HG03175 (cell line): ENCODE measurements around the gene CATSPER1.

Experiments used
- ATAC-seq: cut with Tn5 transposase; IDR thresholded peaks from one replicate; pipeline ENCODE4 v1.9.1; 2021; ENCODE audit warnings: mild to moderate bottlenecking, moderate library complexity; ENCODE audit not compliant: unreplicated experiment

The CATSPER1 gene

DNA sequence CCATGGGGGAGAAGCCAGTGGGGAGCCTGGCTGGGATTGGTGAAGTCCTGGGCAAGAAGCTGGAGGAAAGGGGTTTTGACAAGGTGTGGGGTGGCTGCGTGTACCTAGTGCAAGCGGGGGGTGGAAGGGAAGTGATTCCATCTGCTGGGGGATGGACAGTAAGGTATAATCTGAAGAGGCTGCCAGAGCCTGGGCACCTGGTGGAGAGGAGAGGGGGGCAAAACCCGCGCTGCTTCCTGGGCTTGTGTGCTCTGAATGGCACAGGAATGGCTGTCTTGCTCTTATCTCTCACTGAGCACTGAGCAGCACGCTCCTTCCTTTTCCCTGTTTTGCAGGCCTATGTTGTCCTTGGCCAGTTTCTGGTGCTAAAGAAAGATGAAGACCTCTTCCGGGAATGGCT, 23.0 kb downstream of the CATSPER1 start:
- no peak for ATAC-seq

DNA sequence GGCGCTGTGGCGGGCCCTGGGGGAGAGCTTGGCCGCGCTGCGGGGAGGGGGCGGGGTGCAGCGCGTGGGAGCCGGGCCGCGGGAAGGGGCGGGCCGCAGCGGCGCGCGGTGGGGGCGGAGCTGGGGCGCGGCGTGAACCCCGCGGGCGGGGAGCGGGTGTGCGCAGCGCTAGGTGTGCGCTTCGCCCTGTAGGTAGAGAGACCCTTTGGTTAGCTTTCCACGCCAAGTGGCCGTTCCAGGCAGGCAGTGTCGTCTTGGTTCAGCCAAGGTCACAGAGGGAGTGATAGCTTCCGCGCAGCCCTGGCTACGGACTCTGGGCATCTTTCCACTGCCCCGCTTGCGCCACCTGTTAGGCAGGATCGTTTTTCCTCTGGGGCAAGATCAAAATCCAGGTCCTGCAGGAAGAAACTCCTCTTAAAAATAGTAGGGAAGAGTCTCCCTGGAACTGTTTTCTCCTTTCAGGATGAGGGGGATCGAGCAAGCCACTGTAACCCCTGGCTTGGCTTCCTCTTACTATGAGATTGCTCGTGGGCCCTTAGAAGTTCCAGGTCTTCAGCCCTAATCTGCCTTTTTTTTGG, 23.5 kb downstream of the CATSPER1 start:
- ATAC-seq = peak; percentile 44

DNA sequence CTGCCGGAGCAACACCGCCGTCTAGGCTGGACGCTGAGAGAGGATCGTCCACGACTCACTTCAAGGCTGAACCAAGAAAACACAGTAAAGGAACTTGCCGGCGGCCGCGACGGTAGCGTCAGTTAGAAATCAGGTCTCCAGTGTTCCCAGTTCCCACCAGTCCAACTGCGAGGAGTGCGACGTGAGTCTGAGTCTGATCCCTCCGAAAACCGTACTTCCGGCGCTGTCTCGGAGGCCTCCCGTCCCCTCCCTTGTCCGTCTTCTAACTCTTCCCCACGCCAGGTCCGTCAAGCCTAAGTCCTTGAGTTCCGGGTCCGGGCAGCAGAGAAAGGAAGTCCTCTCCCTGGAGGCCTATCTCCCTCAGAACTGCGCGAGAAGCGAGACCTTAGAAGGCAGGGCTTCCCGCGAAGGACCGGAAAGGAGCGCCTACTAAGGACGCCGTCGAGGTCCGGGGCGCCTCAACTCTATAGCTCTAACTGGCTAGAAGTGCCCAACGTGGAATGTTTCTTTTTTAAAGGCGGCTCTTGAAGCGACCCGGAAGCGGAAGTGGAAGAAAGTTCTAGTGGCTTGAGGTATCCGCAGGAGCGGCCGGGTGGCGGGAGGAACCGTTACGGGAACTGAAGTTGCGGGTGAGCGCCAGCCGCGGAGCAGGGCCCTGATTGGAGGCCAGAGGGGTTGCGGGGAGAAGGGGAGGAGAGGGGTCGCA, 24.2 kb downstream of the CATSPER1 start, which contains the start of the genes BANF1 and EIF1AD:
Gene BANF1 (plus strand): TSS at position 562 of the 706 bp plus-strand sequence. CDS start 748 bp downstream, outside the sequence.
Gene EIF1AD (minus strand): TSS at position 216 of the 706 bp plus-strand sequence. CDS start 1,768 bp downstream, outside the sequence.
- peak; percentile 76 for ATAC-seq

DNA sequence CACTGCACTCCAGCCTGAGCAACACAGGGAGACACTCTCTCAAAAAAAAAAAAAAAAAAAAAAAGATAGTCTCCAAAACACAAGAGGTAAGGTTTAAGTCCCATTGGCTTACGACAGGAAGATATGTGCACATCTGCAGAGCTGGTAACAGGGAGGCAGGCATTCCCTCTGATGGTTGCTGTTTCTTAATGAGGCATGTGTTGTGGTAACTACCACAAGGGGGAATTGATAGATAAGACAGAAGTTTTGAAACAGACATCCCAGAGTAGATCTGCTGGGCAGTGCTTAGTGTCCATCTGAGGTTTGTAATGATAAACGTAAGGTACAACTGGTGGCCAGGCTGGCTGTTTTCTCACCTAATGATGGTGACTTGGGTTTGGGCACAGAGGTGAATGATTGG, 29.0 kb downstream of the CATSPER1 start:
- no peak for ATAC-seq

DNA sequence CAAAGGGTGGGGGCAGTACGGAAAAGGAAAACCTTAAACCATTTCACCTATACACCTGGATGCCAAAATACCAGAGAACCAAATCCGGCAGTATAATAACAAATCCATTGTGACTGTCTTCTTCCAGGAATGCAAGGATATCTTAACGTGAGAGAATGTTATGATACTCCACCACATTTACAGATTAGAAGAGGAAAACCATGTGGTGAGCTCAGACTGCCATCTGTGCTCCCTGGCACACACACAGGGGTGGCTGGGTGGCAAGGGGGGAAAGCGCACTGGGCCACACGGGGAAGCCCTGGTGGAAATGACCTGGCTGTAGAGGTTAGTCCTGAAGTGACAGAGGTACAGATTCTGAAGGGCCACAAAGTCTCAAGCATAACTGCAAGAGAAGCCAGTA, 34.2 kb downstream of the CATSPER1 start:
- no peak for ATAC-seq

DNA sequence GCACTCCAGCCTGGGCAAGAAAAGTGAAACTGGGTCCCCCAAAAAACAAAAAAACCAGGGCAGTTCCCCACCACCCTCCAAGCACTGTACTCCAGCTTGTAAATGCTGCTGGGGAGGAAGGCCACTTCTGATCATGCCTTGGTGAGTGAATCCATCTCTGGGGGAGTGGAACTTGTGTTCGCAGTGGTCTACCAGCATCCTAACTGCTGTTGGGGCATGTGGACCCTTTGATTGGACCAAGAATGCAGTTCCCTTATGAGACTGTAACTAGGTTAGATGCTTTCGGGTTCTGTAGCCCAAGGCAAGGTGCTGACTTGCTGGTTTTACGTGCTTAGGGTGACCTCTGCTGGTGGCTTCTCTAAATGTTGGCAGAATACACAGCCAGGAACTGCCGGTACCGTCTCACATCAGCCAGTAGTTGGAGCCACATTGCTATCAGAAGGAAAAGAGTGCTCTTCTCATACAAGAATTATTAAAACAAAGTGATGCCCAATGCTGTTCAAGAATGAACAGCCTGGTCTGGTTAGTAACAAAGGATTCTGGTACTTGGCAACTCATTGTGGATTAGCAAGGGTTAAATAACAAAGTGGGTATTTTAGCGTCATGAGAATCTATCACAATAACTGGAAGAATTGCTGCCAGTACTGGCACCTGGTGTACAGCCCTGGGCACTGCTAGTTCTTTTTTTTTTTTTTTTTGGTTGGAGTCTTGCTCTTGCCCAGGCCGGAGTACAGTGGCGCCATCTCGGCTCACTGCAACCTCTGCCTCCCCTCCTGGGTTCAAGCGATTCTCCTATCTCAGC, 37.3 kb downstream of the CATSPER1 start:
- ATAC-seq = peak; percentile 85

DNA sequence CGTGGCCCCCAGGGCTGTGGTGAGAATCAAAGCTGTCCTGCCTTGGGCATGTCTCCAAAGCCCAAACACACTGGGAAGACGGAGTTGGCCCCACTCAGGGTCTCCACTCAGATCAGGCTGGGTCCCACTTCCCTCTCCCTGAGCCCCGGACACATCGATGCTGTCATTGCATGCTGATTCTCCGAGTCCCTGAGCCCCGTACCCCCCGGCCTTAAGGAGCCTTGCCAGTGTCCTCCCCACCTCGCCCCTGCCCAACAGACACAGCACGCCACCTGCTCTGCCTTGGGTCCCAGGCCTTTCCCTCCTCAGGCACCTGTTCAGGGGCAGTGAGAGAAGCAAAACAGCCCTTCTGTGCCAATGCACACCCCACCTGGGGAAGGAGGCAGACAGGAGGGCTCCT, 38.9 kb downstream of the CATSPER1 start:
- no peak for ATAC-seq

DNA sequence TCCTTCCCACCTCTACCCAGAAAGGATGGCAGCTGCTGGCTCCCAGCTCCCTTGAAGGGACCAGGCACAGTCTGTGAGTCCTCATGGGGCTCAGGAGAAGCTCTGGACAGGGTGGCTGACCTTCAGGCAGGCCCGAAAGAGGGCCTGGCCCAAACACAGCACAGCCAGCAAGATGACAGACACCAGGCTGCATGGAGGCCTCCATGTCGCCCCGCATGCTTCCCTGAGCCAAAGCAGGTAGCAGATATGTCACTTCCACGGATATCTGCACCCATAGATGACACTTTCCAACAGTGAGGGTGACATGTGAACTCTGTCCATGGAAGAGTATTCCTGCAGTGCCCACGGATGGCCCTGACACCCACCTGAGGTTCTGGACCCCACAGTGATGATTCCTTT, 42.7 kb downstream of the CATSPER1 start:
- no peak for ATAC-seq

DNA sequence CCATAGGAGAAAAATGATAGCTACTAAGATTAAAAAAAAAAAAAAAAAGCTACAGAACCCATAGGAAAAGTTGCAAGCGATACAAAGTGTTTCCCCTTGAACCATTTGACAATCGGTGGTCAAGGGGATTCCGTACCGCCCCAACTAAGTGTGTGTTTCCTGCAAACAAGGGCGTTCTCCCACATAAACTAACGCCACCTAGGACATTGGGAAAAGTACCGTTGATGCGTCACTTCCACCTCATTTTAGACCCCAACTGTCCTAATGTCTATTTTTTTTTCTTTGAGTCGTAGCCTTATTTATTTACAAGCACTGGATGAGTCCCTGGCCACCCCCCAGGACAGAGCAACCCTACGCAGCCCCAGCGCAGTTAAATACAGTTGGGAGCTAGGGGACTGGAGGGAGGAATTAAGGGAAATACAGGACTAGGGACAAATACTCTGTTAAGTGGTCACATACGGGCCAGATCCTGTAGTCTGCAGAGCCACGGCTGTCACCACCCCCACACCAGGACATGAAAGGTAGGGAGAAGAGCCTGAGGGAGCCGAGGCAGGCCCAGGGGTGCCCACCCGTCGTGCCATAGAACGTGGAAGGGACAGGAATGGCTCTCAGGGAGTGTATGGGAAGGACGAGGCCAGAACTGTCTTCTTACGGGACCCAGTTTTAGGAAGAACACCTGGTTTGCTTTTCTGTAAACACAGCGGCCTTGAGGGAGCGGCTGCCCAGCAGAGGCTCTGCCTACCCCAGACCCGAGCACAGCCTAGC, 43.3 kb downstream of the CATSPER1 start:
- no peak for ATAC-seq

DNA sequence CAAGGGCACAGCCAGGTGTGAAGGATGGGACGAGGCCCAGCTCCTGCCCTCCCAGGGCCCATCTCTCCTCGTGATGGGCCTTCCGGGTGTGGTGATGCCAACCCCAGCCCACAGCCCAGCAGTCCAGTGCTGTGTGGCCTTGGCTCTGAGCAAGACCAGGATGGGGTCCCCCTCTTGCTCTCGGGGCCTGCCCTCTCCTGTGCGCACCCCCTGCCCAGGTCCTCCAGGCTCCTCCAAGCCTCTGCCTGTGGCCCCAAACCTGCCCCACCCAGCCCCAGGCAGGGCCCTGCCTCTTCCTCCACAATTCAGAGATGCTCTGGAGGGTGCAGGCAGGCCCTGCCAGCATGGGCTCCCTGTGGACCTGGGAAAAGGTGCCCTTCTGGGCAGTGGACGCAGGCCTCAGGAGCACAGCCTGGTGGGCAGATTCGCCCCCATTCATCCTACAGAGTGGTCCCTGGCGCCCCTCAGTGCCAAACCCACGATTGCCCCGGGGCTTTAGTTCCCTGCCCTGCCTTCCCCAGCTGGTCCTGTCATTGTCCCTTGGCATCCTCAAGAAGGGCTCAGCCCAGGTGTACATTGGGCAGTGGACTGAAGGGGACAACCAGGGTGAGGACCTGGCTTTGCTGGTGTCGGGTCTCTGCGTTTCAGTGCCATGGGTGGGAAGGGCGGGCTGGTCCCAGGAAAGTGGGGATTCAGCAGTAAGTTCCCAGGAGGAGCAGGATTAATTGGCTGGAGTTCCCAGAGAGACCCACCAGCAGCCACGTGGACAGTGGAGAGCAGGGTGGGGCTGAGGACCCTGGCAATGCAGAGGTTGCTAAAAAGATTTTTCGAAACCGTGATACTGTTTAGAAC, 44.1 kb downstream of the CATSPER1 start:
- no peak for ATAC-seq

DNA sequence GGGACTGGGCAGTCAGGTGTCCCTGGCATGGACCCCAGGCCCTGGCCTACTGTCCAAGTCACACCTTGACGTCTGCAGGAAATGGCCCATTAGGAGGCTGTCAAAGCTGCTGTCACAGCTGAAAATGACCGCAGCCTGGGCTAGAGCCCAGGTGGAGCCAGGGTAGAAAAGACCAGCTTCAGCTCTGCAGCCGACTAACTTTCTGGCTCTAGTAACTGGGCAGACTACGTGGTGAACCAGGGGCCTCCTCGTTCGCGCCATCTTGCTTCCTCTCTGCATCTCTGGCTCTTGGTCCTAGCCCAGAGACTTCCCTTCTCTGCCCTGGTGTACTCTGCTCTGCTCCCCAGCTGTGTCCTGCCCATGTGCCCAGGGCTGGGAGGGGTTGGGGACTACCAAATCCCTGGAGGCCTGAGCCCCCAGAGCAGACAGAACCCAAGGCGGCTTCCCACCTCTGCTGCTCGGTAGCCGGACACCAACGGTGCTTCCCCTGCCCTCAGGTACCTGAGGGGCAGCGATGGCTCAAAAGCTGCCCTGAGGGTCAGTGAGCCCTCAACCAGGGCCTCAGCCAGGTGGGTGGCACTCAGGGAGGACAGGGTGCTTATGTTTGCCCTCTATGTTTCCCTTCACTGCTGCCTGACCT, 45.1 kb downstream of the CATSPER1 start:
- ATAC-seq = no peak

DNA sequence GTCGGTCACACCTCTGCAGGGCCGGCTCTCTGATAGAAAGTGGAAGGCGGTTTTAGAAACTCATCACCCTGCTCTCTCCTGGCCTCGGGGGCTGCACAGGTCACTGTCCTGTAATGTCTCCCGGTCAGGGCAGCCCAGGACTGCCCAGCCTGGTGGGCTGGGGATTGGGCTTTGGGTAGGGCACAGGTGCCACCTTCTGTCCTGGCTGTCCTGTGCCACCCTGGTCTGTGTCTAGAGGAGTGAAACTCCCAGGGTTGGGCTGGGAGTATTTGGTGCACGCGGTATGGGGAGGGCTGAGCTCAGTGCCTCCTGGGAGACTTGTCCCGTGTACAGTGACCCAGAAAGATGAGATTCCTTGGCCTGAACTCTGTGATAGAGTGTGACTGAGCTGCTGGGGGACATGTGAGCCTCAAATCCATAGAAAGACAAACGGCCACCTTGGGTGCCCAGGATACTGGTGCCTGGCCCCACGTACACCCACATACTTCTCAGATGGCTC, 47.0 kb downstream of the CATSPER1 start:
- ATAC-seq = no peak

DNA sequence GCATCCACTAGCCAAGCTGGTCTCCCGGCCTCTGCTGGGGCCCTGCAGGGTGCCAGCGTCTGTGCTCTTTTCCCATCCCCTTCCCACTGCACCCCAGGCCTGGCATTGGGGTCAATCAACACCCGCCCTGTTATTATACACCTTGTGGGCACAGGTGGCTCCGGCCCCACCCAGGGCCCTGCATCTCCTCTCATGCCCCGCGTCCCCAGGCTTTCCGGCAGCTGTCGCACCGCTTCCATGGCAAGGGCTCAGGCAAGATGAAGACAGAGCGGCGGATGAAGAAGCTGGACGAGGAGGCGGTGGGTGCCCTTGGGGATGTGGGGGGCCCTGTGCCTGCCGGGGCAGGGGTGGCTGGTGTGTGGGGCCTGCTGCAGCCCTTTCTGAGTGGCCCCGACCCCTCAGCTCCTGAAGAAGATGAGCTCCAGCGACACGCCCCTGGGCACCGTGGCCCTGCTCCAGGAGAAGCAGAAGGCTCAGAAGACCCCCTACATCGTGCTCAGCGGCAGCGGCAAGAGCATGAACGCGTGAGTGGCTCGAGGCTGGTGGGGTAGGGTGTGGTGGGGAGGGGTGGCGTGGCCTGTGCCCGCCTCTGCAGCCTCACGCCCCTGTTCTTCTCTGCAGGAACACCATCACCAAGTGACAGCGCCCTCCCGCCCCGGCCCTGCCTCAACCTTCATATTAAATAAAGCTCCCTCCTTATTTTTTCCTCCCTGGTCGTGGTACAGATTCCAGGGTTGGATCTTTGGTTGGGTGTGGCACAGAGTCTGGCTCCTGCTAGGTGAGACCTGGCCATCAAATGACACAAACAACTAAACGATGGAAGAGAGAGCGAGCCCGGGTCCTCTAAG, 47.7 kb downstream of the CATSPER1 start:
- no peak for ATAC-seq

DNA sequence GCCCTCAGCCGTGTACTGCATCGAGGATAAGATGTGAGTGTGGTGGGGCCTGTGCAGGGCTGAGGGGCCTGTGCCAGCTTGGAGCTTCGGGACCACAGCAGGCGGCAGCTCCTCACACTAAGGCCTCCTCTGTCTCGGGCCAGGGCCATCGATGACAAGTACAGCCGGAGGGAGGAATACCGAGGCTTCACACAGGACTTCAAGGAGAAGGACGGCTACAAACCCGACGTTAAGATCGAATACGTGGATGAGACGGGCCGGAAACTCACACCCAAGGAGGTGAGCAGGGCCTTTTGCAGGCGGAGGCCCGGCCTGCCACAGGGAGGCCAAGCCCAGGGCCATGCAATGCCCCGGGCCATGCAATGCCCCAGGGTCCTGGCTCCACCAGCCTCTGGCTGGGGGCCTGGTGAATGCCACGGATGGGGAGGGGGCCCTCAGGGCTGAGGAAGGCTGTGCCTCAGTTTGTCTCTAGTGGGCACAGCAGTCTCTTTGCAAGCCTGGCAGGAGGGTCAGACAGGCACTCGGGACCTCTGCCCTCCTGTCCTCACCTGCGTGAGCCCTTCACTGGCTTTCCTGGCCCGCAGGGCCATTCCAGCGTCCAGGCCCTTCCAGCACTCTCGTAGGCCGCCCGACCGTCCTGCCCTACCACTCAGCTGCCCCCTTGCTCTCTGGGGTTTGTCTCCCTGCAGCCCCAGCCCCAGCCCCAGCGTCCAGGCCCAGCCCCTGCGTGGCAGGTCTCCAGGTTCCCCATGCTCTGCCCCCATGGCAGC, 48.5 kb downstream of the CATSPER1 start:
- ATAC-seq = no peak

DNA sequence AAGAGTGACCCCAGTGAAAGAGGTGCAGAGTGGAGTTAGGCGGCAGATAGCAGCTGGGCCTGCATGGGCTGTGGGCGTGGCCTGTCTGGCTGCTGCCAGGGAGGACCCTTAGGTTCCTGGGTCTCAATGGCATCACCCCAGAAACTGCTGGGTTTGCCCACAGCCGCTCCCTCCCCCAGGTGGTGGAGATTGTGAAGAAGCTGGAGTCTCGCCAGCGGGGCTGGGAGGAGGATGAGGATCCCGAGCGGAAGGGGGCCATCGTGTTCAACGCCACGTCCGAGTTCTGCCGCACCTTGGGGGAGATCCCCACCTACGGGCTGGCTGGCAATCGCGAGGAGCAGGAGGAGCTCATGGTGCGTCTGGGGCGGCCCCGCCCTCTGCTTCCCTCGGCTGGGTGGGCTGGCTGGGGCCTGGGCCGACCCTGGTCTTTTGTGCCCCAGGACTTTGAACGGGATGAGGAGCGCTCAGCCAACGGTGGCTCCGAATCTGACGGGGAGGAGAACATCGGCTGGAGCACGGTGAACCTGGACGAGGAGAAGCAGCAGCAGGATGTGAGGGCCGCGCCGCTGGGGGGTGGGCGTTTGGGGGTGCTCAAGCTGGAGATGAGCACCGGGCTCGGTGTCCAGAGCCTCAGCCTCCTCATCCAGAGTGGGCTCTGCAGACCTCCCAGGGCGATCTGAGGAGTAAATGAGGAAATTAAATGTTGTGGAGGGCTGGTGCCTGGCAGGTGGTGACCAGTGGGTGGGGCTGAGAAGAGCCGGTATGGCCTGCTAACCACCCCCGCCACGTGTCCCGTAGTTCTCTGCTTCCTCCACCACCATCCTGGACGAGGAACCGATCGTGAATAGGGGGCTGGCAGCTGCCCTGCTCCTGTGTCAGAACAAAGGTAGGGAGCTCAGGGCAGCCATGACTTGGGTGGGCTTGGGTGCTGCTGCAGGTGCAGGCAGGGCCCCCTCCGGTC, 49.8 kb downstream of the CATSPER1 start:
- no peak for ATAC-seq

DNA sequence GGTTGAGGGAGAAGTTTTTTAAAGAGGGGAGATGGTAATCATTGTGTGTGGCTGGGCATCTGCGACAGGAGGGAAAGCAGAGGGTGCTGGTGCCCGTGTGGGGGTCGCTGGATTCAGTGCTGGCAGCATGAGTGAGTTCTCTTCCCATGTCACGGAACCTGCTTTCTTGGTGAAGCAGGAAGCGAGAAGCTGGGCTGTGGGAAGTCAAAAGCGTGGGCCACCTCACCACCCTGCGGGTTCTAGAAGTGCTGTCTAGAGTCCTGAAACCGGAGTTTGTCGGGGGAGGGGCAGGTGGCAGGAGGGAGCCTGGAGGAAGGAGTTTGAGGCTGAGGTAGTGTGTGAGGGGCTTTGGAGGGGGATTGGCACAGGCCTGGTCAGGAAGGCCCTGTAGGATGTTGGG, 50.5 kb downstream of the CATSPER1 start:
- no peak for ATAC-seq
